ENCODE data around the gene SCARF2.
A peak's percentile ranks its signal among the peaks of the same experiment; 100 is the strongest.
"Not testable (repeated sequence)": the region's sequence is repeated elsewhere in the genome, so short reads cannot be mapped to it uniquely, and the experiment has no call there.

The SCARF2 gene

DNA sequence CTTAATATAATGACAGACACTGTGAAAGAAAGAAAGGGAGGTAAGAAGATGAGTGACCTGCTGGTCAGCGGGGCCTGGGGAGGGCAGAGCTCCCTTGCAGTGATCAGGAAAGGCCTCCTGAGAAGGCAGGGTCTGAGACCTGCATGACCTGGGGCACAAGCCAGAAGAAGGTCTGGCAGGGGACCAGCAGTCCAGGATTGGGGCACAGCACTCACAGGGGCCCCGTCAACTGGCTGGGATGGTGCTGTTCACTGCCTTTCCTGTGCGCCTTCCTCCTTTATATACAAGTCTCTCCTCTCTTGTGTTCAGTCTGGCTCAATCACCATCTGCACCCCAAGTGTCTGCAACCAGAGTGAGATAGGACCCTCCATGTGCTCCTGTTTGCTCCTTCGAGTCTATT lies 22.2 kb upstream of the SCARF2 start:
- DNase-seq (ENCODE audit: low read depth): no peak

DNA sequence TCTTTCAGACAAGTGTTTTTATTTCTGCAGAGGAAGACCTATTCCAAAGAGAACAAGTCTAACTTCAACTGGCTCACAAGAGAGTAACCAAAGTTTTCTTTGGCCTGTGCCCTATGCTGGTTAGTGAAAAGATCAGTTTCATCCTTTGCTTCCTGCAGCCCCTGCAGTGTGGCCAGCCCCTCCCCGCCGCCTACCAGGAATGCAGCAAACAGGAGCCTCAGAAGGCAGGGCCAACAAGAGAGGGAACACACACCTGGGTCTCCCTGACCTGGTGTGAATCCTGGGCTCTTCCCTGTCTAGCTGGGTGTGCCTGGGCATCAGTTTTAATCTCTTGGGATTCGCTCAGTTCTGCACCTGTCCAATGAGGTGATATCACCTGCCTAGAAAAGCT lies 21.5 kb upstream of the SCARF2 start:
- DNase-seq (ENCODE audit: low read depth): no peak

DNA sequence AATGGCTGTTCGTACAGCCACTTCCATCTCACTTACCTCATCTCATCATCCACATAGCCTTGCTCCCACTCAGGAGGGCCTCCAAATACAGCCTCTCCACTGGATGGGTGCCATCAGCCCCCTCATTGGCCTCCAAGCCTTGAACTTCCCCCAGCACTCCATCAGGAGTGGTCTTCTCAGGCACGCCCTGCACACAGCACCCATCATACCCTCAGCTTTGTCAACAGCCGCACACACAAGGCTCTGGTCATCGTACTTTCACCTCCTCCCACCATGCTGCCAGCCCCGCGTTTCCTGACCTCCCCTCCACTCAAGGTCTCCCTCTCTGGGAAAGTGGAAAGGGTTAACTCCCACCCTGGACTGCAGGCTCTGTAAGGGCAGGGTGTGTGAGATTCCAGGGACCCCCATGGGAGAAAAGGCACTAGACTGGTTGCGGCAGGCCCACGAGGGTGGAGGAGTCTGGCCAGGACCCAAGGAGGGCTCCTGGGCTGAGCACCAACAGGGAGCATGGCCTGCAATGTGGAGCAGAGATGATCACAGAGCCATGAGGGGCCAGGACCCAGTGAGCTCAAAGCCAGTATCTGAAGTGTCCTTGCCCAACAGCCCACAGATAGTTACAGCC lies 21.0 kb upstream of the SCARF2 start:
- DNase-seq (ENCODE audit: low read depth): no peak

DNA sequence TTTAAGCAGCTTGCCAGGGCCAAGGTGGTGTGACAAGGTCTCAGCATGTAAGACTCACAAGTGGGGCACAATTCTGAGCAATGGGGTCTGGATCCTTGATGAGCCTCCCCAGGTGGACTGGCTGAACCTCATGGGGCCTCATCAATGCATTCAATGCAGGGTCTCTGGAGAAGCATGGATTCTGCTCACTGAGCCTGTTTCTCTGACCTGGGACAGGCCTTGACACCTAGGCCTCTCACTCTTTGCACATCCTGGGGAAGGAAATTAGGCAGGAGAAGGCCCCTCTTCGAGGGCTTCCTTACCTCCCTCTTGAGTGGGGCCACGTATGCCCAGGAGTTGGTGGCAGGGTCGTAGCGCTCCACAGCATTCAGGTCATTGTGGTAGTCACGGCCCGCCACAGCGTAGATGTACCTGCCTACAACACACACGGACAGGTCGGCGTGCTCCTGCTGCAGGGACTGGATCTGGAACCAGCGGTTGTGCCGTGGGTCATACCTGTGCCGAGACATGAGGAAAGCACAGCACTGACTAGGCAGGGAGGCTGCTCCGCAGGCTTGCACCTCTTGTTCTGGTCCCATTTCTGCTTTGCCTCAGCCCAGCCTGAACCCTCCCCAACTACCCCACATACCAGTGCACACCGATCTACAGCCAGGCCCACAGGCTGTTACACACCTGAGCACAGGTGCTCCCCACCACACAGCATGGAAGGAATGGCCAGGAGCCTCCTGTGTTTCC lies 20.0 kb upstream of the SCARF2 start:
- no peak for DNase-seq (ENCODE audit: low read depth)

DNA sequence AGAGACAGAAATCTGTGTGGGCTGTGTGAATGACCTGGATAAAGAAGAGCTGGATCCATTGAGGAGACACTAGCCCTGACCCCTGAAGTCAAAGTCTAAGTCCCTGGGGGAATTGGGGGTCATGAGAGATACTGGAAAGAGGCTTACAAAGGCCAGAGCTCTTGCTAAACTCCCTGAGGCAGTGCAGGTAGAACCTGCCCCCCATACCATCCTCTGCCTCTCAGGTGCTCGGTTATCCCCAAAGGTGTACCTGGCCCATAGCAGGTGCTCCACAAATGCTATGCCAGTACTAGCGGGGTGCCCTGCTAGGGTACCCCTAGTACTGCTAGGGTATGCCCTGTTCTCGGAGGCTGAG lies 19.1 kb upstream of the SCARF2 start:
- no peak for DNase-seq (ENCODE audit: low read depth)

DNA sequence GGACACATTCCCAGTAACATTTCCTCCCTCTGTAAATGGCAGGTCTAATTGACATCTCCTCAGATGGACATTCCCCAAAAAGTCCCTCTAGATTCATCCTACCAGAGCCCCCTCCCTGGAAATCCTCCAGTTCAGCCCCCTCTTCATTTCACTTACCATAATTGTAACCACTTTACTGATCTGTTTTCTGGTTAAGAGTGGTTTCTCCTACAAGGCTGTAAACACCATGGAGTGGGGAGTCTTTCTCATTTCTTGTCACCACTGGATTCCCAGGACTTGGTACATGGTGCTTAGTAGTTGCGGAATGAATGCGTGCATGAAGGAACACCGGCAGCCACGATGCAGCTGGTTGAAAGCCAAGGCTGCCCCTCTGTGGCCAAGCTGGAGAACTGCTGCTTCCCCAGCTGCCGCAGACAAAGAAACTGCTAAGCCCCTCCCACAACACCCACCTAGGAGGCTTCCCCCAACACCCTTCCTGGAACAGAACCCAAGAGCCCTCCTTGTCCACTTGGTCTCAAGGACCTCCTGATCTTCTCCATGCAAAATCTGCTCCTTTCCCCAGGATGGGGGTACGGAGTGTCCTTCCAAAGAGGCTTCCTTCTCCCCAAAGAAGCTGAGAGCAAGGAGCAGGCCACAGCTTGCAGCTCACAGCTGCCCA lies 18.6 kb upstream of the SCARF2 start:
- peak; percentile 20 for DNase-seq (ENCODE audit: low read depth)

DNA sequence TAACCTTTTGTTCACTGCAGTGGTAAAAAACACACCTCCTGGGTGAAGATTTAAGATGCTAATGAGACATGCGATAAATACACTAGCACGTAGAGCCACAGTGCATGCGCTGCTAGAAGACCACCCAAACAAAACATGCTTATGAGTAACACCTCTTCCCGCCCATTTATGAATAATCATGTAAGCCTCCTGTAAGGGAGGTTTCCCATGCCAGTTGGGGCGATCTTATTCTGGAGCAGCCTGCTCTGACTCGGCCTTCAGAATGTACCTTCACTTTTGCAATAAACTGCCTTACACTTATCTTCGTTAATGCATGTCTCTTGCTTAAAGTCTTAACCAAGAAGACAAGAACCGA lies 18.1 kb upstream of the SCARF2 start:
- DNase-seq (ENCODE audit: low read depth): no peak

DNA sequence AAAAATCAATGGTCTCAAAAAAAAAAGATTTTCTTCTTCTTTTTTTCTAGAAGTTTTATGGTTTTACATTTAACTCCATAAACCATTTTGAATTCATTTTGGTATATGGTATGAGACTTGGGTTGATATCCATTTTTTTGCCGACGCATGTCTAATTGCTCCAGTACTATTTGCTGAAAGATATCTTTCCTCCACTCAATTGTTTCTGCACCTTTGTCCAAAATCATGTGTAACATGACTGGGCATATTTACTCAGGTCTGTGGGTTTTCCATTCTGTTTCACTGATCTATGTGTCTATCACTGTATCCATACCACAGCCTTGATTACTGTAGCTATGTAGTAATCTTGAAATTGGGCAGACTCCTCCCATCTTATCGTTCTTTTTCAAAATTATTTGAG lies 15.6 kb upstream of the SCARF2 start:
- no peak for DNase-seq (ENCODE audit: low read depth)

DNA sequence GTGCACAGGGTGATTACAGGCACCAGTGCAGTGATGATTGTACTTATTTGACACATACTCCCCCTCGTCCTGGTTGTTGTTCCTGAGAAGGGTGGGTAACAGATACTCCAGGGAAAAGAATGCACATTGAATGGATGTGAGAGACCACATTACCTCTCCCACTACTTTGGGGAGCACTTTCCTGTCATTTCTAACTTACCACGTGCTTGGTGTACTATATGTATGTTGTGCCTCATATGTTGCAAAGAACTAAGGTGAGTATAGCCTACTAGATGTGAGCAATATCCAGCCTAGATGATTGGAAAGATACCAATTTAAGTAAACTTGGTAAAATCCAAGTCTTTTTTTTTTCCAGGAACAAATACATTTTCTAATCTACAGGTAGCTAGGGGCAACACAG lies 14.3 kb upstream of the SCARF2 start:
- no peak for DNase-seq (ENCODE audit: low read depth)

DNA sequence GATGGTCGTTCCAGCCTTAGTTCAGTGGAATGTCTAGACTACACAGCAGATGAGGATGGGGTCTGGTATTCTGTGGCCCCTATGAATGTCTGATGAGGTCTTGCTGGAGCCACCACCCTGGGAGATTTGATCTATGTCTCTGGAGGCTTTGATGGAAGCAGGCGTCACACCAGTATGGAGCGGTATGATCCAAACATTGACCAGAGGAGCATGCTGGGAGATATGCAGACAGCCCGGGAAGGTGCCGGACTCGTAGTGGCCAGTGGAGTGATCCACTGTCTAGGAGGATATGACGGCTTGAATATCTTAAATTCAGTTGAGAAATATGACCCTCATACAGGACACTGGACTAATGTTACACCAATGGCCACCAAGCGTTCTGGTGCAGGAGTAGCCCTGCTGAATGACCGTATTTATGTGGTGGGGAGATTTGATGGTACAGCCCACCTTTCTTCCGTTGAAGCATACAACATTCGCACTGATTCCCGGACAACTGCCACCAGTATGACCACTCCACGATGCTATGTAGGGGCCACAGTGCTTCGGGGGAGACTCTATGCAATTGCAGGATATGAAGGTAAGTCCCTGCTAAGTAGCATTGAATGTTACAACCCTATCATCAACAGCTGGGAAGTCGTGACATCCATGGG lies 13.6 kb upstream of the SCARF2 start:
- not testable (repeated sequence) for DNase-seq (ENCODE audit: low read depth)

DNA sequence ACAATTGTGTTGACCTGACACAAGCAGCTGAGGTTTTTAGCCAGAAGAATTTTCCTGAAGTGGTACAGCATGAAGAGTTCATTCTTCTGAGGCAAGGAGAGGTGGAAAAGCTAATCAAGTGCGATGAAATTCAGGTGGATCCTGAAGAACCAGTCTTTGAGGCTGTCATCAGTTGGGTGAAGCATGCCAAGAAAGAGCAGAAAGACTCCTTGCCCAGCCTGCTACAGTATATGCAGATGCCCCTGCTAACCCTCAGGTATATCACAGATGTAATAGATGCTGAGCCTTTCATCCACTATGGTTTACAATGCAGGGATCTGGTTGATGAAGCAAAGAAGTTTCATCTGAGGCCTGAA lies 12.9 kb upstream of the SCARF2 start:
- DNase-seq (ENCODE audit: low read depth): no peak

DNA sequence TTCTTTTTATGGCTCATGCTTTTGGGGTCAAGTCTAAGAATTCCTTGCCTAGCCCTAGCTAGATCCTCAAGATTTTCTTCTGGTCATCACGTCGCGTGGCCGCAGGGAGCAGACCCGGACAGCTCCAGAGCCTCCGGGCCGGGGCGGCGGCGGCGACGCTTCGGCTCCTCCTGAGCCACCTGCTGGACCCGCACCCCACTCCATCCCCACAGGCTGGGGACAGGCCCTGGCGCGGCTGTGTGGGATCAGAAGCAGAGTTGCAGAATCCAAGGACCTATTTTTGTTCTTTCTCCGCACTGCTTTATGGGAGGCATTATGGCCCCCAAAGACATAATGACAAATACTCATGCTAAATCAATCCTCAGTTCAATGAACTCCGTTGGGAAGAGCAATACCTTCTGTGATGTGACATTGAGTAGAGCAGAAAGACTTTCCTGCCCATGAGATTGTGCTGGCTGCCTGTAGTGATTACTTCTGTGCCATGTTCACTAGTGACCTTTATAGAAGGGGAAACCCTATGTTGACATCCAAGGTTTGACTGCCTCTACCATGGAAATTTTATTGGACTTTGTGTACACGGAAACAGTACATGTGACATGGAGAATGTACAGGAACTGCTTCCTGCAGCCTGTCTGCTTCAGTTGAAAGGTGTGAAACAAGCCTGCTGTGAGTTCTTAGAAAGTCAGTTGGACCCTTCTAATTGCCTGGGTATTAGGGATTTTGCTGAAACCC lies 12.4 kb upstream of the SCARF2 start:
- DNase-seq (ENCODE audit: low read depth): no peak

DNA sequence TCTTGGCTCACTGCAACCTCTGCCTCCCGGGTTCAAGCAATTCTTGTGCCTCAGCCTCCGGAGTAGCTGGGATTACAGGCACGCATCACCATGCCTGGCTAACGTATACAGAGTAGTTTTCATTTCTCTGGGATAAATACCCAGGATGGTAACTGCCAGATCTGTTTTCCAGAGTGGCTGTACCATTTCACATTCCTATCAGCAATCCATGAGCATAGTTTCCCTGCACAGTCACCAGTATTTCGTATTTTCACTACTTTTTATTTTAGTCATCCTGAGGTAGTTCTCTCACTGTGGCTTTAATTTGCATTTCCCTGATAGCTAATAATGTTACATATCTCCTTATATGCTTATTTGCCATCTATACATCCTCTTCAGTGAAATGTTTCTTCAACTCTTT lies 11.0 kb upstream of the SCARF2 start:
- no peak for DNase-seq (ENCODE audit: low read depth)

DNA sequence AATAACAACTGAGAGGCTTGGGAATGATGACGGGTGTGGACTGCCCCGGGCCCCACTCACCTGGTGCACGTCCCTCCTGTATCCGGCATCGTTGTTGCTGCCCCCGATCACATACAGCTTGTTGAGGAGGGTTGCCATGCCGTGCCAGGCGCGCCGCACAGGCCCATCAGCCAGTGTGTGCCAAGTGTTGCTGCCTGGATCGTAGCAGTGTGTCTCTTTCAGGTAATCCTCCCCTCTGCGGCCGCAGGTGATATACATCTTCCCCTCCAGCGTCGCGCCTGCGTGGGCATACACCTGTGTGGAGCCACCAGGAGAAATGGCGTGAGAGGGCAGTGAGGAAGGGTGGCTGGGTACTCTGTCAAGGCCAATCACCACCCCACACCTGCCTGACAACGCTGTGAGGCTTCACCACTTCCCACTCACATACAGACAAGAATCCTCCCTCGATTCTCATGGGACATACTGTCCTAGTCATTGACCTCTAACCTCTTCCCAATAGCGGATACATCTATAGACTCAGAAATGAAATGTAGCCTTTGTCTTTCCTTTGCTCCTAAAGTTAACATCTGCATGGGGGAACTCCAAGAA lies 8.9 kb upstream of the SCARF2 start:
- no peak for DNase-seq (ENCODE audit: low read depth)

DNA sequence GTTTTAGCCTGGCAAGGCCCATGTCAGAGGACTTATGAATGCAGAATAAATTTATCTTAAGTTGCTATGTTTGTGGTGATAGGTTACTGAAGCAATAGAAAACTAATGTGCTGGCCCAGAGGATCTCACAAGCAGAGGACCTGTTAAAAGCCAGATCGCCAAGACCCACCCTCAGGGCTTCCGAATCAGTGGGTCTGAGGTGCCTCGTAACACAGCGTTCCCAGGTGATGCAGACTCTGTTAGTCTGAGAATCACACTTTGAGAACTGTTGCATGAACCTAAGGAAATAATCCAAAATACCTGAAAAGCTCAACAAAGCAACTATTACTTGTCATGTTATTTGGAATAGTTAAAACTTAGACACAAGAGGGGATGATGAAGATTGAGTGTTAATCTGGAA lies 6.7 kb upstream of the SCARF2 start:
- no peak for DNase-seq (ENCODE audit: low read depth)

DNA sequence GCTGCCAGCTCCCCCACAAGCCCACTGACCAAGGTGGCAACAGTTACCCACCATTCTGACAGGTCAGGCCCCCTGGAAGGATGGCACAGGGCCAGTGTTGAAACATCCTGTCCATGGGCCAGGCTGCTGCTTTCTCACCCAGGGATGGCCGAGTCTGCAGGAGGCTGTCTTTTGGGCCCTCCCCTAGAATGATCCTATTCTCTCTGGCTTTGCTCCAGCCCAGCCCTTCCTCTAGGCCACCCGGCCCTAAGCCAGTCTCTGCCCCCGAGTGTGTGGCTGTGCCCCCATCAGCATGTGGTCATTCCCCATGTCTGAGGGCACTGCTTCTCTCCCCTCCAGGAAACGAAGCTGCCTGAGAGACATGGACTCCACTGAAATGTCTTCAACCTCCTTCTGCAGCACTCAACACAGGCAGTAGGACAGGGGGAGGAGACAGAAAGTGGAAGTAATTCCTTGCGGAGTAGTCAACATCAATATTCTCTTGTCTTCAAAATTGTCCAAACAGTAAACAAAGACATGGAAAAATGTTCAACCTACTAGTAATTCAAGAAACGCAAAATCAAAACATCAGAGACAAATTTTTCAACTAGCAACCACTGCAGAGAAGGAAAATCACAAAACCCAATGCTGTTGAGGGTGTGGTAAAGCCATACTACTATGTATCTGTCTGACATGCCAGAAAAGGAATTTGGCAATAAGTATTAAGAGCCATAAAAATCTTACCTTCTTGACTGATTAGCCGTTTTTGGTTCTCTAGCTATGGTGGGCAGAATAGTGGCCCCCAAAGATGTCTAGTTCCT lies 5.1 kb upstream of the SCARF2 start:
- no peak for DNase-seq (ENCODE audit: low read depth)

DNA sequence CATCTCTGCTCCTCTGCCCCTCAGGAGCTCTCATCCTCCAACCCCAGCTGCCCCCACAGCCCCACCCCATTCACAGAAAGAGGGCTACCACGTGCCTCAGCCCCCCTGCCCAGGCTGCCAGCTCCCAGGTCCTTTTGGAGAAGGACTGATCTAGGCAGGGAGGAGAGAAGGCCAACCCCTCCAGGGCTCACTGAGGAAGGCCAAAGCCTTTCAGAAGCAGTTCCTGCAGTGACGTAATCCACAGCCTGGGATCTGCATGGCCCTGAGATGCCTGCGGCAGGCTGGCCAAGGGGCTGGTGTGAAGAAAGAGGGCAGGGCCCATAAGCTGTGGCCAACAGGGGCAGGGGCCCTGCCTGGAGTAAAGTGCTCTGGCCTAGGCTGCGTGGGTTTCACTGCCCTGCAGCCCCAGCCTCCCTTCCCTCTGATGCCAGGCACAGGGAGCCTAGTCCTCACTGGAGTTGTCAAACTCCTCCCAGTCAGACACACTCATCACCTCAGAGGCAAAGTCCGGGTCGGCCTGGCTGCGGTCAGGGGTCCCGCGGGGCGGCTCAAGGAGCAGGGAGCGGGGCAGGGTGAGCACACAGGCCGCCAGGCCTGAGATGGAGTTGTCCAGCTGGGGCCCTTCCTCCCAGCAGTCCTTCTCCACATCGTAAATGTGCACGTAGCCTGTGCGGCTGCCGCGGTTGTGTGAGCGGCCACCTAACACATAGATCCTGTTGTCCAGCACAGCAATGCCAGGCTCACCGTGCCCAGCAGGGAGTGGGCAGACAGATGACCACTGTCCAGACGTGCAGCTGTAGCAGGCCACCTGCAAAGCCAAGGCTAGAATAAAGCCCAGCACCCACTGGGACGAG lies 4.2 kb upstream of the SCARF2 start:
- DNase-seq (ENCODE audit: low read depth): no peak

DNA sequence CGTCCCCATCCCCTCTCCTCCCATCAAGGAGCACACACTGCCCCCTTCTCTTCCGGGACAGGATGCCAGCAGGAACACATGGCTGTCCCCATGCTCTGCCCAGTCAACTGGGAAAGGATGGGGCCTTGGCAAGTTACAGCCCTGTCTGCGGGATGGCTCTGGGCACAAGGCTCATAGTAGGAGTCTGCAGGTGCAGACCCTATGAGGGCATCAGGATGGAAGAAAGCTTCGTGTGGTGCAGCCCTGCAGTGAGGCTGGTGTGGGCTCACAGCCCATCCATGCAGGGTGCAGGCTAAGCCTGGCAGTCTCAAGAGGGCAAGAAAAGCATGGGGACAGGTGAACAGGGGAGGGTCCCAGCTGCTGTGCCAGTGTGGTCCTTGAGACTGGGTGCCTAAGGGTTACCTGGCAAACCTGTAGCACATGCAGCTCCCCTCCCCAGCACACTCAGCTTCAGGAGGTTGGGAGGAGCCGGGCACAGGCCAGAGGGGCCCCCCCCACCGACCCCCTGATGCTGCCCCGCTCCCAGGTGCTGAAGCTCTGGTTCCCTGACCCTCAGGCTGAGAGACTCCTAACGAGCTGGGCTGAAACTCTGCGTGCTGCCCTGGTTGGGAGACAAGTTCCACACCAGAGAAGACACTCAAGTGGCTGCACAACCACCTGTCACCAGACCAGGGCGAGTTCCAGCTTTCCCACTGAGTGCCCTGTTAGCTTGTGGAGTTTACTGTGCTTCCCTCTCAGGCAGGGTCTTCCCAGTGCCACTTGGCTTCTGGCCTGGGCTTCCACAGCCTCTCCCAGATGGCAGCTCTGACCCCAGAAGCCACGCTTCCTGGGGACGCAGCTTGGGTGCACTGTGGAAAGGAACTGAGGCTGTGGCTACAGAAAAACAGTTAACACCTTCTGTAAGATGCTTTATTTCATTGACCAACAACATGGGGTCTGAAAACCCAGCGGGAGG lies 3.3 kb upstream of the SCARF2 start:
- no peak for DNase-seq (ENCODE audit: low read depth)

DNA sequence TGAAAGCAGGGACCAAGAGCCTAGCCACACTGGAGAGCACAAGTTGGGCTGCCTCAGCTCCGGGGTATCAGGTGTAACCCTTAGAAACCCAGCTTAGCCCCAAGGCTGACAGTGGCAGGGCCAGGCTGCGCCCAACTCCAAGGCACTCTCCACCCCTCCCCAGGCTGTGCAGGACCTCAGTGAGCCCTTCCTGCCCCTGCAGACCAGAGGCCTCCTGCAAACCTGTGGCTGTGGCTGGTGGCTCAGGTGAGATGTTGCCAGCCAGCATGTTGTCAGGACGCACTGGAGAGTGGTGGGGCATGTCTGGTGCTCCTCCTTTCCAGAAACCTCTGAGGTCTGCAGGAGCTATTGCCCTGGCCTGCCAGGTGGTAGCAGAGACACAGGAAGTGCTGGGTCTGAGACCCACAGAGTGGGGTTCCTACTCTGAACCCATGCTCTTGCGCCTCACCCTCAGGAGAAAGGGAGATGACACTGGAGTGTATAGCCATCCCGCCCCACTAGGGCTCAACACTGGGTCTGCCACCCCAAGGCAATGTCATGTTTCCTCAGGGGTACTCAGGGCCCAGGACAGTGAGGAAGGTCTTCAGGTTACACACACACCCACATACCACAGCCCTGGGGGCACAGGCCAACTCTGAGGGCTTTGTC lies 2.4 kb upstream of the SCARF2 start:
- no peak for DNase-seq (ENCODE audit: low read depth)
